Upper lobe of left lung (tissue), 4 donors: Measurements from ENCODE around the gene DDX50.

Experiments used
- EP300 ChIP-seq, 4 donors: sonication (generic); formaldehyde crosslinking; IDR thresholded peaks; one replicate each; pipeline ENCODE4 v1.5.1; 2017; ENCODE audit warnings: antibody characterized with exemption in 4 of 4, control low read depth in 2 of 4
- POLR2AphosphoS5 ChIP-seq, 2 donors: sonication (generic); formaldehyde crosslinking; IDR thresholded peaks; one replicate each; pipeline ENCODE4 v1.5.1; 2017; ENCODE audit warnings: antibody characterized with exemption in 2 of 2
- TF ChIP-seq, protein P1 (sequence below), 6 experiments: fragments of 450-650 bp in 4 of 6; fragments of 200-600 bp in 2 of 6; sonication (generic) in 2 of 6; IDR thresholded peaks; one replicate each; pipeline ENCODE4 v1.5.1; 2016 to 2019; ENCODE audit warnings: antibody characterized with exemption in 6 of 6

DNA sequence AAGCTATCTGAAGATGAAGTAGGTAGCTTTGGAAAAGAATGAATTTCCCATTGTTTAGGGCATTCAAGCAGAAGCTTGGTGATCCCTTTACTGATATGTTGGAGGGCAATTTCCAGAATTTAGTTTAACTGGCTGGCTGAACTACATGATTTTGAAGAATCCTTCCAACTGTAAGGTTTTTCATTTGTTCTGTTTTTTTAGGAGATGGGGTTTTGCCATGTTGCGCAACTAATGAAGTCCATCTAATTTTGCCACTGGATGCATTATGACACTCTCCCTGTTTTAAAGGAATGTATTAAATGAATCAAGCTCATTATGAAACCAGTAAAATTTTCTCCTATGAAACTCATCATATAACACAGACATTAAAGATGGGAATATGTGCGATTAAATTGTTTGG lies 6.1 kb upstream of the DDX50 start:
- TF ChIP-seq, protein P1, sequence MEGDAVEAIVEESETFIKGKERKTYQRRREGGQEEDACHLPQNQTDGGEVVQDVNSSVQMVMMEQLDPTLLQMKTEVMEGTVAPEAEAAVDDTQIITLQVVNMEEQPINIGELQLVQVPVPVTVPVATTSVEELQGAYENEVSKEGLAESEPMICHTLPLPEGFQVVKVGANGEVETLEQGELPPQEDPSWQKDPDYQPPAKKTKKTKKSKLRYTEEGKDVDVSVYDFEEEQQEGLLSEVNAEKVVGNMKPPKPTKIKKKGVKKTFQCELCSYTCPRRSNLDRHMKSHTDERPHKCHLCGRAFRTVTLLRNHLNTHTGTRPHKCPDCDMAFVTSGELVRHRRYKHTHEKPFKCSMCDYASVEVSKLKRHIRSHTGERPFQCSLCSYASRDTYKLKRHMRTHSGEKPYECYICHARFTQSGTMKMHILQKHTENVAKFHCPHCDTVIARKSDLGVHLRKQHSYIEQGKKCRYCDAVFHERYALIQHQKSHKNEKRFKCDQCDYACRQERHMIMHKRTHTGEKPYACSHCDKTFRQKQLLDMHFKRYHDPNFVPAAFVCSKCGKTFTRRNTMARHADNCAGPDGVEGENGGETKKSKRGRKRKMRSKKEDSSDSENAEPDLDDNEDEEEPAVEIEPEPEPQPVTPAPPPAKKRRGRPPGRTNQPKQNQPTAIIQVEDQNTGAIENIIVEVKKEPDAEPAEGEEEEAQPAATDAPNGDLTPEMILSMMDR (IDR thresholded peaks at IDR 0.05) = no peak
- no peak for TF ChIP-seq EP300 (IDR thresholded peaks at IDR 0.05)
- no peak for TF ChIP-seq POLR2AphosphoS5 (IDR thresholded peaks at IDR 0.05)
